Fibroblast of villous mesenchyme (primary cell): ENCODE results near the gene ZDHHC11. TPM values are rescaled to one million over a fixed set of nuclear protein-coding genes. Genes with fewer than 3 reads are reported as not detected.
"Not testable (repeated sequence)": the region's sequence is repeated elsewhere in the genome, so short reads cannot be mapped to it uniquely, and the experiment has no call there.

Source experiments
- DNase-seq: peaks from one replicate; pipeline ENCODE4 v3.0.0-alpha.2; 2010; ENCODE audit warnings: low read depth
- H3K4me3 ChIP-seq: 2 replicates; pipeline ENCODE4 v1.5.1; 2011; ENCODE audit warnings: low read depth, mild to moderate bottlenecking, low read length
- total RNA-seq: library from RNA; depleted of rRNA; stranded (reverse); fragments of >200 nt; gene quantifications from 2 replicates; pipeline ENCODE4 v1.2.3, GENCODE V29; 2012

Gene ZDHHC11
- total RNA-seq, 1 donor = 0.86 TPM

- not testable (repeated sequence) for DNase-seq, H3K4me3 ChIP-seq
Observed at GRCh38 chr5:845031-845675, 5.6 kb downstream of the ZDHHC11 start.

DNA sequence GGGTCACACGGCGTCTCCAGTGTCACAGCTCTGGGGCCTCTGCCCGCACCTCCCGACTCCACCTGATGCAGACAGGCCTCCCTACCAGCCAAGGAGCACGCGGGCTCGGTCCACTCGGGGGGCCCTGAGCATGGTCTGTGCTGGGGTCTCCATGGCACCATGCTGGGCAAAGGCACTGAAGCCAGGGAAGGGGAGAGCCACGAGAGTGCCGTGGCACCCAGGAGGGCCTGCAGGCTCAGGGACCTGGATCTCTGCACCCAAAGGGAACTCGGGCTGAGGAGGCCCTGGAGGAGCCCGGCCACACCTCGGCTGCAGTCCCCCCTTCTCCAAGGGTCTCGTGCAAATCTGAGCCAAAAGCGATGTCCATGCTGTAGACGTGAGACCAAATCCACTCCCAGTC lies 6.4 kb downstream of the ZDHHC11 start:
- not testable (repeated sequence) for DNase-seq, H3K4me3 ChIP-seq

DNA sequence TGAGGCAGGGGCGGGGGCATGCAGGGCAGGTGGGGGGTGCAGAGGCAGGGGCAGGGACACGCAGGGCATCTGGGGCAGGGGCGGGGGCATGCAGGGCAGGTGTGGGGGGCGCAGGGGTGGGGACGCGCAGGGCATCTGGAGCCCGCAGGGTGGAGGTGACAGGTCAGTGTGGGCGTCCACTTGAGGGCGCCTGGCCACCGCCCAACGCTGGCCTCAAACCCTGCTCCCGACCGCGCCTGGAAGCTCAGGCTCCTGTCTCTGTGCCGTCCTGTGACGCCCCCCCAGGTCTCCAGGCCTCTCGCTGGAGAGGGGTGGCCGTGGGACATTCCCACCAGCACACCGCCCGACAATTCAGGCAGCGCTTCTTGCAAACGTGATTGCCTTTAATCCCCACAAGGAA lies 6.9 kb downstream of the ZDHHC11 start:
- DNase-seq, H3K4me3 ChIP-seq: not testable (repeated sequence)

DNA sequence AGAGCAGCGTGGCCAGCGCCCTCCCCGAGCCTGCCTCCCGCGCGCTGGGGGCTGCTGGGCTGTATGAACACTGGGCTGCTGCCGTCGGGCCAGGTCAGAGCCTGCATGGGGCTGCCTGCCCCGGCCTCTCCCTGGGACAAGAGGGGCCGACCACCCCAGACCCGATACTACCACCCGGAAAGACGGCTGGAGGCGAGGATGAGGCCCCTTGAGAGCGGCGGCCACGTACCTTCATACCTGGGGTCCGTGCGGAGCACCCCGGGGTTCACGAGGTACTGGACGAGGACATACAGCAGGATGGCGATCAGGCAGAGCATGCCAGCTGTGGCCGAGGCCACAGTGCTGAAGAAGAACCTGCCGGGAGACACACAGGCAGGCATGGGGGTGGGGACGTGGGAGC lies 7.4 kb downstream of the ZDHHC11 start:
- H3K4me3 ChIP-seq, DNase-seq: not testable (repeated sequence)

DNA sequence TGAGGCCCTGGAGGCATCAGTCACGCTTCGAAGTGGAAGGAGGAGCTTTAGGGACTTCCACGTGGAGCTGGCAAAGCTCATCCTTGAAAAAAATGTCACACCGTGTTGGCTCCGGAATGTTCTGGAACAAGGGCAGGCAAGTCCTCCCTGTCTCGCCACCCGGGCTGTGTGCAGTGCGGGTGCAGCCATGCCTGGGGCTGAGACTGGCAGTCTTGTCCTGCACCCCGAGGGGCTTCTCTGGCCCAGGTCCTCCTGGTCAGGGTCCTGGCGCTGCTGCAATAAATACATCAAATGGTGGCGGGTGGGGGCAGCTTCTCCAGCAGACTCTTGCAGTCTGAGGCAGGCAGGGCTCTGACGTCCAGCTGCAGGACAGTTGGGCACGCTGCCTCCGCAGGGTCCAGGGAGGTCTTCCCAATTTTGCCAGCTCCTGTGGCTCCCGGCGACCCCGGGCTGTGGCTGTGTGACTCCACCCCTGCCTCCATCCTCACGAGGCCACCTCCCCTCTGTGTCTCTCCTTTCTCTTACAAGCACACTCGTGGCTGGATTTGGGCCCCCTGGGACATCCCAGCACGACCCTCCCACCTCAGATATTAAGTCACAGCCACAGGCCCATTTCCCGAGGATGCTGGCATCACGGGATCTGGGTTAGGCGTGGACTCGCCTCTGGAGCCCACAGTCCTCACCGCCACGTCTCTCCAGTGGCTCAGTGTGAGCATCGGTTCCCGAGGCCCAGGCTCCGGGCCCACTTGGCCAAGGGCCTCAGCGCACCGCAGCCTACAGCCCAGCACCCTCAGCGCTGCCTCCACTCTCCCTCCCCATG lies 8.2 kb downstream of the ZDHHC11 start:
- H3K4me3 ChIP-seq, DNase-seq: not testable (repeated sequence)

- not testable (repeated sequence) for H3K4me3 ChIP-seq, DNase-seq
Observed at GRCh38 chr5:841531-842401, 9.0 kb downstream of the ZDHHC11 start.

GRCh38 chr5:840974-841435 lies 9.8 kb downstream of the ZDHHC11 start:
- H3K4me3 ChIP-seq, DNase-seq: not testable (repeated sequence)

DNA sequence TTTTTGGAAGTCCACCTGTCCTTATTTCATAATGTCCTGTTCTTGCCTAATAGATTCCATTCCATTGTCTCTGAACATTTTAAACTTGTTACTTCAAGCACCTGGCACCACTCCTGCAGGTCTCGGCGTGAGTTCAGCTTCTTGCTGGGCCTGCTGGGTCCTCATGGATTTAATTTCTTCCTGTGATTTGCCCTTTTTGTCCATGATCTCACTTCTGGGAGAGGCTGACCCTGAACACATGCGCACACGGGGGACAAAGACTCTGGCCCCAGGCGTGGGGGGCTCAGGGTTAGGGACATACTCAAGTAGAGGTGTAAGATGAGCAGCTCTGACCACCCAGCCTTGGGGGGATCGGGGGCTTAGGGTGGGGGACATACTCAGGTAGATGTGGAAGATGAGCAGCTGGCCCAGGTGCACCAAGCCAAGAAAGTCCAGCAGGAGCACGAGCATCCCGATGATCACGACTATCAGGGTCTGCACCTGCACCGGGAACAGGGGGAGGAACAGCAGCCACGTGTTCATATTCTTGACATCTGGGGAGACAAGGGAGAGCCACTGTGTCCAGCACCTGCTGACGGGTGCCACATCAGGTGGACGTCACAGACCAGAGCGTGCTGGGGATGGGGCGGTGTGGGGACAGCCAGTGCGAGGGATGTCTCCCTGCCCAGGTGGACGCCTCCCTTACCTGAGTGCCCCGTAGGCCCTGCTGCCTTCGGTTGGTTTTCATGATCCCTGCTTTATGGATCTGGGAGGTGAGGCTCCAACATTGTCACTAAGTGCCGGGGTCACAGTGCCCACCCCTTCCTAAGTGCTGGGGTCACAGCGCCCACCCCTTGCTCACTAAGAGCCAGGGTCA lies 10.4 kb downstream of the ZDHHC11 start:
- not testable (repeated sequence) for H3K4me3 ChIP-seq, DNase-seq

GRCh38 chr5:838431-838851 lies 12.3 kb downstream of the ZDHHC11 start:
- not testable (repeated sequence) for DNase-seq, H3K4me3 ChIP-seq

- DNase-seq, H3K4me3 ChIP-seq: not testable (repeated sequence)
Observed at GRCh38 chr5:837621-838121, 13.1 kb downstream of the ZDHHC11 start.

DNA sequence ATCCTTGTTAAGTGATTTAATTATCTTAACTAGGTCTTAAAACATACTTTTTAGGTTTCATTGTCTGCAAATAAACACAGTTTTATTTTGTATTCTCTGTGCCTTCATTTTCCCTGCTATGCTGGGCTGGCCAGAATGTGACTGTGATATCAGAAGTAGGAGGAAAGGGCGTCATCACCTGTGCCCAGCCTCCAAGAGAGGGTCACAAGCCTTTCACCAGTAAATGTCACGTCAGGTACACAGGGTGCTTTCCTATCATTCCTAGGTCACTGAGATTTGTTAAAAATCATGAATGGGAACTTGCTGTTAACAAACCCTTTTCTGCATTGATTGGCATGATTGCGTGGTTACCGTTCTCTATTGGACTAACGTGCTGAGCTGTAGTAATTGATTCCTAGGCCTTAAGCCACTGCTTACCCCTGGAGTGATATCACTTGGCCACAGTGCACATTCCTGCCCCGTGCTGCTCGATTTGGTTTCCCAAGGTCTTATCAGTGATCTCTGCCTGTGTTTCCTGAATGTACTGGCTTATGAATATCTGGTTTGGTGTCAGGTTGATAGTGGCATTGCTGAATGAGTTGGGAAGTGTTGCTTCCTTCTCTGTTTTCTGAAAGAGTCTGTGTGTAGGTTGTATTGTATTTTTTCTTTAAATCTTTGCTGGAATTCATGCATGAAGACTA lies 14.7 kb downstream of the ZDHHC11 start:
- not testable (repeated sequence) for DNase-seq, H3K4me3 ChIP-seq

DNA sequence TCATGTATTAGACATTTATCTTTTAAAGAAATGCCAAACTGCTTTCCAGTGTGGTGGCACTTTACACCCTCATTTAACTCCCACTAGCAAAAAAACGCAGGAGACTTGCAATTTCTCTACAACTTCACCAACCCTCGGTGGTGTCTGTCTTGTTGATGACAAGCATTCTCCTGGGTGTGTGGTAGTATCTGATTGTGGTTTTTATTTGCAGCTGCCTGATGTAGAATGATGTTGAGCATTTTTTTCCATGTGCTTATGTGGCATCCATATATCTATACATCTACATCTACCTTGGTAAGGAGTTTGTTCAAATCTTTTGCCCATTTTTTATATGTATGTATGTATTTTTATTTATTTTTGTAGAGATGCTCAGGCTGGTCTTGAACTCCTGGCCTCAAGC lies 16.8 kb downstream of the ZDHHC11 start:
- not testable (repeated sequence) for DNase-seq

DNA sequence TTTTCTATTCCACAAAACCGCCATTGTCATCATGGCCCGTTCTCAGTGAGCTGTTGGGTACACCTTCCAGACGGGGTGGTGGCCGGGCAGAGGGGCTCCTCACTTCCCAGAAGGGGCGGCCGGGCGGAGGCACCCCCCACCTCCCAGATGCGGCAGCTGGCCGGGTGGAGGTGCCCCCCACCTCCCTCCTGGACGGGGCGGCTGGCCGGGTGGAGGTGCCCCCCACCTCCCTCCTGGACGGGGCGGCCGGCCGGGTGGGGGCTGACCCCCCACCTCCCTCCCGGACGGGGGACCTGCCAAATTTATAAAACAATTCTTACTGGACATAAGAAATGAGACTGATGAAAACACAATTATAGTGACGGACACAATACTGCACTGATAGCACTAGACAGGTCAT lies 22.6 kb downstream of the ZDHHC11 start:
- H3K4me3 ChIP-seq, DNase-seq: not testable (repeated sequence)

More for the DNA sequence above, 16.8 kb downstream of the ZDHHC11 start:
- not testable (repeated sequence) for H3K4me3 ChIP-seq

- H3K4me3 ChIP-seq, DNase-seq: not testable (repeated sequence)
Observed at GRCh38 chr5:825544-825943, 25.2 kb downstream of the ZDHHC11 start.
